HG02610 (cell line): ENCODE measurements around the gene TLK2.

Source experiments
- ATAC-seq: cut with Tn5 transposase; IDR thresholded peaks from one replicate; pipeline ENCODE4 v1.9.1; 2021; ENCODE audit warnings: mild to moderate bottlenecking, moderate library complexity; ENCODE audit not compliant: unreplicated experiment

The TLK2 gene

DNA sequence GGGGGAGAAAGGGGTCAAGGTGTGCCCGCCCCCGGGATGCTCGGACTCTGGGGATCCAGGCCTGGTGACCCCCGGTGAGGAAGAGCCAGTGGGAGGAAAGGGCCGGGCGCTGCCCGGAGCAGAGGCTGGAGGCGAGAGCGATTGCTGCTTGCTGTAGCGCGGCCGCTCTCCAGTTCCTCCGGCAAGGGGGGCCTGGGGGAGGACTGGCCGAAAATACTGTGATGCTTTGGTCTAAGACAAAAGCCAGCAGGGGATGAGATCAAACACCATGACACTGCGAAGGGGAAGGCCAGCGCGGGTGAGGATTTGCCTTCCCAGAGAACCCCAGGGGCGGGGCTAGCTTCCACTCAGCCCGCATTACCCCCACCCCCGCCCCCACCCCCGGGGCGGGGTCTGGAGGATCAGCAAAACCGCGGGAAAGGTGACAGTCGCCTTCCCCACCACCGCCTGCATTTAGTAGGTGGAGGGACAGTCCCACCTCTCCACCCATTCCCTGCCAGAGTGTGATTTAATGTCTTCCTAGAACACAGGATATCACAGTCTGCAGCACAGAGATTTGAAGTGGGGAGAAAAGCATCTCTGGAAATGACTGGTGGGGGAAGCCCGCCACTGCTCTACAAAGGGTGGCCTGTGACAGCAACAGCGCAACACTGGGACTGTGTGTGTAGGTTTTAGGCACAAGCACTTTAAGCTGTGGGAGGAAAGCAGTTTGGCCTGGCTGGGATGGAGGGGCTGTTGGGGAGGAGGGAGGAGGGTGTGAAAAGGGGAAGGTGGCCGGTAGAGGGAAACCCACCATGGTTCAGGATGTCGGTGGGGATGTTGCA is 174.6 kb downstream of the TLK2 start:
- peak; percentile 90 for ATAC-seq

DNA sequence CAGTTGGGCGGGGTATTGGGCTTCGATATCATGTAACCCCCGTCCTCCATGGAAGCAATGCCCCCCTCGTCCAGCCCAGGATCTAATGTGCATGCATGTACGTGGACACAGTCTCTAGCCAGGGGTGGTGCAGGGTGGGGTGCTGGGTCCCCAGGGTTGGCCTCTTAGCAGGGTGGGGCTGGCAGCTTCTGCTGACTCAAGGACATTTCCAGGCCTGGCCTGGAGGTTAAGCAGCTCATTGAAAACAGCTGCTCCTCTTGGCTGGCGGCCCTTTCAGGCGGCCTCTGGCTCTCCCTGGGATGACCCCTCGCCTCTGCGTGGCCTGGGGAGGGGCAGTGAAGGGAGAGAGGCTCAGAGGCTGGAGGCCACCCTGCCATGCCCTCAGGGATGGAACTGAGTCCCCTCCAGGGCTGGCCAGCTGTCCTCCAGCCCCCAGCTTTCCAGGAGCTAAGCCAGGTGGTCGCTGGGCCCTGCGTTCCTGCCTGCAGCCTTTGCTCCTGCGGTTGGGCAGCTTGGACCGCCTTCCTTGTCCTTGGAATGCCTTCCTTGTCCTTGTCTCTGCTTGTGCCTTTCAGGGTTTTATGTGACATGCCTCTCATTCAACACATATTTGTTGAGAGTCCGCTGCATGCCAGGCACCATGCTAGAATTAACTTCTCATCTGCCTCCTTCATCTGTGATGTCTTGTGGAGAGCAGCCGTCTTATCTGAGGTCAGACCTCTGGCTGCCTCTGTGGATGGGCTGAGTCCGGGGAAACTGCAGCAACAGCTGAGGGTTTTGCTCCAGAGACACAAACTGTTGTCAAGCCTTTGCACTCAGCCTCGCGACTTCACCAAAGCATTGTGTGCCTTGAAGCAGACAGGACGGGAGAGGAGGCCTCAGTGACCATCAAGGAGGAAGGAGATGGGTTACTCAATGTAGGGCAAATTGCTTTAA is 175.5 kb downstream of the TLK2 start:
- ATAC-seq, result no peak

DNA sequence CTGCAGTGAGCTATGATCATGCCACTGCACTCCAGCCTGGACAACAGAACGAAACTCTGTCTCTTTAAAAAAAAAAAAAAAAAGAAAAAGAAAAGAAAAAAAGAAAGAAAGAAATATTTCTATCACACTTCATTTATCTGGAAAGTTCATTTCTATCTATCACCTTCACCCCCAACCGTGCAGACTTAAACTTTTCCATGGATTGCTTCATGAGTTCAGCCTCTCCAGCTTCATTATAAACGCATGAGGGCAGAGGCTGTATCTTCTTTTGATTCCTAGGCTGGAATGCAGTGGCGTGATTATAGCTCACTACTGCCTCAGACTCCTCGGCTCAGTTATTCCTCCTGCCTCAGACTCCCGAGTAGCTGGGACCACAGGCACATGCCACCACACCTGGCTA is 177.0 kb downstream of the TLK2 start:
- no peak for ATAC-seq

GRCh38 chr17:62656446-62656845 is 177.8 kb downstream of the TLK2 start:
- no peak for ATAC-seq

DNA sequence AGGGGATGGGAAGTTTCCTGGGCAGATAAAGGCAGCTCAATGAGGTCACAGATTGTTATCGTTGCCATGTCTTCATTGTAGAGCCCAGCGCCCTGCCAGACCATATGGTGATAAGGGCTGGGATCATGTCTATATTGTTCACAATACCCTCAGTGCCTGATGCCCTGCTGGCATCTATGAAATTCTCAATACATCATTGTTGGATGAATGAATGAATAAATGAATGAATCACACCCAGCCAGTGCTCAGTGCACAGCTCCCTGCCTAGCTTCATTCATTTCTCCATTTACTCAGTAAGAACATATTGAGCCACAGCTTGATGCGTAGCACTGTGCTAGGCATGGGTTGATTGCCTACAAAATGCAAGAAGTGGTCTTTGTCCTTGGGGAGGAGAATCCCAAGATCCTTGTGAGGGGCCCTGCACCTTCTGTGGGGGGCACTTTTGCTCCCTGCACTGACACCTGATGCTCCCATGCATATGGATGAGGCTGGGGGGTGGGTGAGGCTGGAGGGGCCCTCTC is 178.6 kb downstream of the TLK2 start:
- ATAC-seq, result no peak

DNA sequence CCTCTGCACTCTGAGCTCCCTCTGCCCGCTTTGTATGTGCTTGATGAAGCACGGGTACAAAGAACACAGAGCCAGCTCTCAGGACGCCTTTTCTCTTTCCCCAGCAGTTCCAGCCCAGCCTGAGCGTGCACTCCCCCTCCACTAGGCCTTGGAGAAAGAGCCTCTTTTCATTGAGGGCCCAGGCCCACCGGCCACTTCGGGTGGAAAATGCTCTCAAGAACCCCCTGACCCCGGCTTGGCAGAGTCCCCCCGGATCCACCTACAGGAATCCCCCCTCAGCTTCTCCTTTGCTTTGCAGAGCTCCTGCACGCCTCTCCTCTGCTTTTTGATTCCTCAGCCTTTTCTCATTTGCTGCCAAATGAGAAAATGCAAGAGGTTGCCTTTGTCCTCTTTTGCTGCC is 179.1 kb downstream of the TLK2 start:
- no peak for ATAC-seq

- ATAC-seq, result no peak
Observed at GRCh38 chr17:62658136-62658920, 179.7 kb downstream of the TLK2 start.

- ATAC-seq, result no peak
Observed at GRCh38 chr17:62660629-62661118, 182.0 kb downstream of the TLK2 start.

GRCh38 chr17:62661337-62661736 is 182.7 kb downstream of the TLK2 start:
- ATAC-seq, result no peak

DNA sequence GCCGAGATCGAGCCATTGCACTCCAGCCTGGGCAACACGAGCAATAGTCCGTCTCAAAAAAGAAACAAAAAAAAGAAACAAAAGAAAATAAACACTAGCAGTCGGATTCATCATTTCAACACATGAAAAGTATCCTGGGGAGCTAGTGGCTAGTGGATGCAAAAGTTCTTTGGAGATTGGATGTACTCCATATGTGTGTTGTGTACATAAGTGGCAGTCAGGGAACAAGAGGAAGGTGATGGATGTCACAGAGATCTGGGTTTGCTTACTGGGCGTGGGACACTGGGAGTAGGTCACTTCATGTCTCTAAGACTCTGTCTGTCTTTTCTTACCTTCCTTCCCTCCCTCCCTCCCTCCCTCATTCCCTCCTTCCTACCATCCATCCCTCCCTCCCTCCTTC is 184.2 kb downstream of the TLK2 start:
- ATAC-seq, result no peak
